Panc1 (cell line): Measurements from ENCODE around the gene CCK. TPM values are rescaled to one million over a fixed set of nuclear protein-coding genes. Genes with fewer than 3 reads are reported as not detected.

Experiments used
- ATAC-seq: fragments of 200-7000 bp; cut with Tn5 transposase; 2 replicates; pipeline ENCODE4 v1.9.1; 2020; ENCODE audit warnings: mild to moderate bottlenecking, moderate library complexity
- BruUV-seq: library from RNA; stranded (reverse); fragments of 400-500 nt; replicated peaks from 2 replicates; lab custom pipeline; 2021; lab: Mats Ljungman, UMichigan
- CTCF ChIA-PET: fragments of 300-600 bp; sonication (Branson Sonifier 250); formaldehyde crosslinking; loops from one replicate; lab custom pipeline; 2022; ENCODE audit warnings: antibody characterized with exemption; lab: Charles Lee
- POLR2A ChIA-PET: fragments of 300-600 bp; sonication (Branson Sonifier 250); formaldehyde crosslinking; loops from one replicate; lab custom pipeline; 2022; ENCODE audit warnings: antibody characterized with exemption; lab: Charles Lee
- DNase-seq: peaks from one replicate; pipeline ENCODE4 v3.0.0-alpha.2; 2010; ENCODE audit warnings: low read depth, low spot score
- H3K27ac ChIP-seq: 2 replicates; pipeline ENCODE4 v1.5.1; 2011; ENCODE audit warnings: mild to moderate bottlenecking, low read length, inconsistent platforms
- H3K27me3 ChIP-seq: fragments of 200-500 bp; sonication (Bioruptor generic); 2 replicates; pipeline ENCODE4 v1.6.0; 2014; ENCODE audit warnings: low read length, inconsistent platforms; ENCODE audit not compliant: control insufficient read depth, insufficient read depth
- H3K36me3 ChIP-seq: fragments of 200-500 bp; sonication (Bioruptor generic); 2 replicates; pipeline ENCODE4 v1.5.1; 2014; ENCODE audit warnings: inconsistent platforms, mild to moderate bottlenecking, low read length, moderate library complexity; ENCODE audit not compliant: control insufficient read depth, insufficient read depth
- H3K4me1 ChIP-seq: 2 replicates; pipeline ENCODE4 v1.5.1; 2011; ENCODE audit warnings: inconsistent platforms, mild to moderate bottlenecking, low read length, moderate library complexity; ENCODE audit not compliant: control insufficient read depth, insufficient read depth
- H3K4me3 ChIP-seq, 2 experiments: 2 replicates each; pipeline ENCODE4 v1.5.1; 2011 to 2012; ENCODE audit warnings: low read depth in 2 of 2, low read length in 2 of 2, mild to moderate bottlenecking in 2 of 2, inconsistent platforms in 1 of 2, moderate library complexity in 1 of 2
- H3K9me3 ChIP-seq: fragments of 200-500 bp; sonication (Bioruptor generic); 2 replicates; pipeline ENCODE4 v1.5.1; 2014; ENCODE audit warnings: low read depth, mild to moderate bottlenecking, inconsistent platforms, low read length, moderate library complexity; ENCODE audit not compliant: control insufficient read depth, insufficient read depth
- CTCF ChIP-seq: fragments of 450-650 bp; IDR thresholded peaks from 2 replicates; pipeline ENCODE4 v1.5.1; 2017; ENCODE audit warnings: mild to moderate bottlenecking
- POLR2AphosphoS5 ChIP-seq: IDR thresholded peaks from 2 replicates; pipeline ENCODE4 v1.6.1; 2012; ENCODE audit warnings: mild to moderate bottlenecking, low read depth, low read length, moderate library complexity
- REST ChIP-seq, 2 experiments: IDR thresholded peaks; 2 replicates each; pipeline ENCODE4 v1.6.1; 2011 to 2012; ENCODE audit warnings: low read depth in 2 of 2, control low read depth in 1 of 2, low read length in 1 of 2, mild to moderate bottlenecking in 1 of 2, moderate library complexity in 1 of 2; ENCODE audit not compliant: insufficient read depth in 1 of 2
- SIN3A ChIP-seq: IDR thresholded peaks from 2 replicates; pipeline ENCODE4 v1.6.1; 2012; ENCODE audit warnings: low read depth, mild to moderate bottlenecking, low read length, moderate library complexity, borderline replicate concordance; ENCODE audit not compliant: insufficient read depth
- TCF7L2 ChIP-seq: IDR thresholded peaks from 2 replicates; pipeline ENCODE4 v1.6.1; 2011; ENCODE audit warnings: mild to moderate bottlenecking, low read depth, low read length, inconsistent platforms
- in situ Hi-C: cut with HindIII; loops from 2 replicates; pipeline ENCODE4 v1.10.0; 2016; ENCODE audit warnings: low sequenced_read_pairs, low pct_unique_long_range_greater_than_20kb
- intact Hi-C: fragments of 100-400 bp; cut with micrococcal nuclease; formaldehyde crosslinking; loops from one replicate; pipeline ENCODE4 v1.10.0; 2022; ENCODE audit not compliant: unreplicated experiment
- total RNA-seq: library from RNA; stranded (reverse); gene quantifications from one replicate; pipeline ENCODE4 v1.2.1, GENCODE V29; 2021; ENCODE audit not compliant: unreplicated experiment

The CCK gene
- total RNA-seq, 1 experiment from 2014 or later, result not detected

GRCh38 chr3:42273361-42273760 is 7.4 kb upstream of the CCK start:
- Histone ChIP-seq H3K4me1 (no peaks in the 10 kb centered on the region), H3K9me3 (no peaks in the 10 kb centered on the region), H3K36me3 (no peaks in the 10 kb centered on the region), H3K27me3 (0 out of 2 replicates have a peak, but pooled peaks cover 4% of the 10 kb centered on the region), H3K27ac (no peak overlapping the region), H3K4me3 (no peak overlapping the region)
- in situ Hi-C loops, result no loop called here
- POLR2A ChIA-PET, result no interaction called here
- no peak for DNase-seq
- BruUV-seq, result no TSS peak
- intact Hi-C loops, result no loop called here
- no peak for ATAC-seq
- CTCF ChIA-PET, result no interaction called here
- no peak for TF ChIP-seq POLR2AphosphoS5
- TF ChIP-seq REST (IDR thresholded peaks at IDR 0.05; ENCODE audit: insufficient read depth in 1 of 2, low read depth in 2 of 2, low read length in 1 of 2), result no peak
- TF ChIP-seq TCF7L2, result no peak
- TF ChIP-seq SIN3A, result no peak
- TF ChIP-seq CTCF, result no peak

GRCh38 chr3:42271786-42272185 is 5.8 kb upstream of the CCK start:
- intact Hi-C loops, result no loop called here
- TF ChIP-seq REST (IDR thresholded peaks at IDR 0.05; ENCODE audit: insufficient read depth in 1 of 2, low read depth in 2 of 2, low read length in 1 of 2) (no peak), SIN3A (no peak), CTCF (no peak), POLR2AphosphoS5 (no peak), TCF7L2 (no peak)
- ChIA-PET POLR2A (no interaction called here), CTCF (no interaction called here)
- Histone ChIP-seq H3K36me3 (no peaks in the 10 kb centered on the region), H3K4me1 (no peaks in the 10 kb centered on the region), H3K4me3 (no peak overlapping the region), H3K27me3 (0 out of 2 replicates have a peak, but pooled peaks cover 4% of the 10 kb centered on the region), H3K9me3 (no peaks in the 10 kb centered on the region), H3K27ac (no peak overlapping the region)
- DNase-seq, result no peak
- ATAC-seq, result no peak
- BruUV-seq, result no TSS peak
- in situ Hi-C loops, result no loop called here
